H9 (cell line): ENCODE data around the gene ROR1. TPM values are rescaled to one million over a fixed set of nuclear protein-coding genes. Genes with fewer than 3 reads are reported as not detected.
A peak's percentile ranks its signal among the peaks of the same experiment; 100 is the strongest.

ENCODE experiments used
- DNase-seq: peaks from one replicate; pipeline ENCODE4 v3.0.0-alpha.2; 2017
- H2AFZ ChIP-seq: one replicate; pipeline ENCODE4 v1.6.1; 2013; ENCODE audit warnings: mild to moderate bottlenecking, low read length, control low read depth, moderate library complexity
- H2AK5ac ChIP-seq: 2 replicates; pipeline ENCODE4 v1.6.1; 2013; ENCODE audit warnings: low read length, control low read depth, mixed read lengths; ENCODE audit not compliant: insufficient read length
- H2BK120ac ChIP-seq: one replicate; pipeline ENCODE4 v1.6.1; 2013; ENCODE audit warnings: low read depth, mild to moderate bottlenecking, low read length, control low read depth, inconsistent platforms; ENCODE audit not compliant: poor library complexity, severe bottlenecking
- H2BK12ac ChIP-seq: 2 replicates; pipeline ENCODE4 v1.6.1; 2013; ENCODE audit warnings: low read length, control low read depth, mixed read lengths, low read depth; ENCODE audit not compliant: insufficient read length
- H2BK15ac ChIP-seq: 2 replicates; pipeline ENCODE4 v1.6.1; 2013; ENCODE audit warnings: low read depth, low read length, control low read depth
- H2BK20ac ChIP-seq: one replicate; pipeline ENCODE4 v1.6.1; 2013; ENCODE audit warnings: low read depth, mild to moderate bottlenecking, low read length, control low read depth, inconsistent platforms; ENCODE audit not compliant: poor library complexity, severe bottlenecking
- H2BK5ac ChIP-seq: 2 replicates; pipeline ENCODE4 v1.6.1; 2013; ENCODE audit warnings: low read length, control low read depth, mixed read lengths; ENCODE audit not compliant: insufficient read length
- H3K14ac ChIP-seq: 2 replicates; pipeline ENCODE4 v1.6.1; 2013; ENCODE audit warnings: low read length, control low read depth; ENCODE audit not compliant: insufficient read depth
- H3K18ac ChIP-seq: 2 replicates; pipeline ENCODE4 v1.6.1; 2013; ENCODE audit warnings: low read depth, mild to moderate bottlenecking, mixed read lengths, low read length, control low read depth; ENCODE audit not compliant: insufficient read length
- H3K23ac ChIP-seq: 2 replicates; pipeline ENCODE4 v1.6.1; 2013; ENCODE audit warnings: low read length, control low read depth, mixed read lengths, low read depth; ENCODE audit not compliant: insufficient read length
- H3K23me2 ChIP-seq: 2 replicates; pipeline ENCODE4 v1.6.1; 2013; ENCODE audit warnings: low read depth, mild to moderate bottlenecking, mixed read lengths, low read length, control low read depth; ENCODE audit not compliant: insufficient read length, poor library complexity, severe bottlenecking
- H3K27ac ChIP-seq: 2 replicates; pipeline ENCODE4 v1.5.1; 2013; ENCODE audit warnings: low read length, control low read depth, mixed read lengths, low read depth; ENCODE audit not compliant: insufficient read length
- H3K27me3 ChIP-seq: 2 replicates; pipeline ENCODE4 v1.6.1; 2013; ENCODE audit warnings: low read length, control low read depth, inconsistent platforms; ENCODE audit not compliant: insufficient read depth
- H3K4ac ChIP-seq: 2 replicates; pipeline ENCODE4 v1.6.1; 2013; ENCODE audit warnings: low read depth, mild to moderate bottlenecking, control low read depth, inconsistent platforms, low read length, moderate library complexity
- H3K4me1 ChIP-seq: 2 replicates; pipeline ENCODE4 v1.6.1; 2013; ENCODE audit warnings: low read length, control low read depth, inconsistent platforms; ENCODE audit not compliant: insufficient read depth
- H3K4me2 ChIP-seq: 2 replicates; pipeline ENCODE4 v1.6.1; 2013; ENCODE audit warnings: low read length, control low read depth, mixed read lengths; ENCODE audit not compliant: insufficient read length, insufficient read depth
- H3K56ac ChIP-seq: 2 replicates; pipeline ENCODE4 v1.6.1; 2013; ENCODE audit warnings: low read depth, mild to moderate bottlenecking, mixed read lengths, low read length, control low read depth; ENCODE audit not compliant: insufficient read length
- H3K79me1 ChIP-seq: 2 replicates; pipeline ENCODE4 v1.6.1; 2013; ENCODE audit warnings: low read depth, mild to moderate bottlenecking, moderate library complexity, low read length, control low read depth, inconsistent platforms; ENCODE audit not compliant: insufficient read depth, poor library complexity, severe bottlenecking
- H3K79me2 ChIP-seq: 2 replicates; pipeline ENCODE4 v1.6.1; 2013; ENCODE audit warnings: low read length, control low read depth, inconsistent platforms; ENCODE audit not compliant: insufficient read depth
- H3K9ac ChIP-seq: 2 replicates; pipeline ENCODE4 v1.6.1; 2013; ENCODE audit warnings: low read length, control low read depth, mixed read lengths; ENCODE audit not compliant: insufficient read length; ENCODE audit errors: extremely low read depth
- H3K9me3 ChIP-seq: one replicate; pipeline ENCODE4 v1.6.1; 2013; ENCODE audit warnings: low read depth, low read length, inconsistent platforms; ENCODE audit not compliant: control insufficient read depth
- H3T11ph ChIP-seq: one replicate; pipeline ENCODE4 v1.6.1; 2013; ENCODE audit warnings: mild to moderate bottlenecking, low read length, control low read depth, inconsistent platforms
- H4K20me1 ChIP-seq: one replicate; pipeline ENCODE4 v1.6.1; 2013; ENCODE audit not compliant: control insufficient read depth, insufficient read length, insufficient read depth
- H4K5ac ChIP-seq: 2 replicates; pipeline ENCODE4 v1.6.1; 2013; ENCODE audit warnings: low read depth, mild to moderate bottlenecking, mixed read lengths, low read length, control low read depth; ENCODE audit not compliant: insufficient read length
- H4K8ac ChIP-seq: replicated peaks from 2 replicates; pipeline ENCODE4 v1.6.1; 2013; ENCODE audit warnings: low read length, control low read depth, mixed read lengths, low read depth; ENCODE audit not compliant: insufficient read length
- H4K91ac ChIP-seq: 2 replicates; pipeline ENCODE4 v1.6.1; 2013; ENCODE audit warnings: low read depth, mild to moderate bottlenecking, moderate library complexity, mixed read lengths, low read length, control low read depth; ENCODE audit not compliant: insufficient read length
- H3K27ac Mint-ChIP-seq, 3 experiments: 2 replicates in 2 of 3; 3 replicates in 1 of 3; pipeline ENCODE4 v1.8.0; 2020 to 2021; ENCODE audit warnings: mixed read lengths in 3 of 3, mild to moderate bottlenecking in 1 of 3, moderate library complexity in 1 of 3
- H3K27me3 Mint-ChIP-seq: 2 replicates; pipeline ENCODE4 v1.8.0; 2021; ENCODE audit warnings: low read depth, mild to moderate bottlenecking, moderate library complexity, mixed read lengths
- H3K36me3 Mint-ChIP-seq, 3 experiments: 2 replicates in 2 of 3; 3 replicates in 1 of 3; pipeline ENCODE4 v1.8.0; 2020 to 2021; ENCODE audit warnings: low read depth in 3 of 3, mixed read lengths in 3 of 3; ENCODE audit not compliant: insufficient read depth in 1 of 3
- H3K4me1 Mint-ChIP-seq, 2 experiments: 2 replicates each; pipeline ENCODE4 v1.8.0; 2020; ENCODE audit warnings: mixed read lengths in 2 of 2
- H3K4me3 Mint-ChIP-seq, 2 experiments: 2 replicates in 1 of 2; 3 replicates in 1 of 2; pipeline ENCODE4 v1.8.0; 2020 to 2021; ENCODE audit warnings: mild to moderate bottlenecking in 2 of 2, mixed read lengths in 2 of 2, moderate library complexity in 1 of 2
- H3K9me3 Mint-ChIP-seq, 2 experiments: 2 replicates in 1 of 2; 3 replicates in 1 of 2; pipeline ENCODE4 v1.8.0; 2020; ENCODE audit warnings: mild to moderate bottlenecking in 2 of 2, mixed read lengths in 2 of 2, moderate library complexity in 1 of 2
- WGBS: extraction: QIAGEN DNeasy Blood & Tissue Kit; methylation state at CpG from one replicate; pipeline ENCODE4 v1.1.7; 2013; ENCODE audit warnings: missing lambda C conversion rate, low lambda C conversion rate, mixed read lengths; ENCODE audit not compliant: insufficient read length; ENCODE audit errors: extremely low coverage; 5-methylcytosine and 5-hydroxymethylcytosine counted together
- total RNA-seq: library from RNA; stranded (reverse); gene quantifications from 2 replicates; pipeline ENCODE4 v1.2.1, GENCODE V29; 2021
- TF ChIP-seq, protein P1 (sequence below): fragments of 200-600 bp; sonication (generic); conservative IDR thresholded peaks from 3 replicates; pipeline ENCODE4 v1.8.0; 2021; ENCODE audit warnings: antibody characterized with exemption, mild to moderate bottlenecking

Gene ROR1
- total RNA-seq, 1 experiment from 2014 or later, result 75.9 TPM

DNA sequence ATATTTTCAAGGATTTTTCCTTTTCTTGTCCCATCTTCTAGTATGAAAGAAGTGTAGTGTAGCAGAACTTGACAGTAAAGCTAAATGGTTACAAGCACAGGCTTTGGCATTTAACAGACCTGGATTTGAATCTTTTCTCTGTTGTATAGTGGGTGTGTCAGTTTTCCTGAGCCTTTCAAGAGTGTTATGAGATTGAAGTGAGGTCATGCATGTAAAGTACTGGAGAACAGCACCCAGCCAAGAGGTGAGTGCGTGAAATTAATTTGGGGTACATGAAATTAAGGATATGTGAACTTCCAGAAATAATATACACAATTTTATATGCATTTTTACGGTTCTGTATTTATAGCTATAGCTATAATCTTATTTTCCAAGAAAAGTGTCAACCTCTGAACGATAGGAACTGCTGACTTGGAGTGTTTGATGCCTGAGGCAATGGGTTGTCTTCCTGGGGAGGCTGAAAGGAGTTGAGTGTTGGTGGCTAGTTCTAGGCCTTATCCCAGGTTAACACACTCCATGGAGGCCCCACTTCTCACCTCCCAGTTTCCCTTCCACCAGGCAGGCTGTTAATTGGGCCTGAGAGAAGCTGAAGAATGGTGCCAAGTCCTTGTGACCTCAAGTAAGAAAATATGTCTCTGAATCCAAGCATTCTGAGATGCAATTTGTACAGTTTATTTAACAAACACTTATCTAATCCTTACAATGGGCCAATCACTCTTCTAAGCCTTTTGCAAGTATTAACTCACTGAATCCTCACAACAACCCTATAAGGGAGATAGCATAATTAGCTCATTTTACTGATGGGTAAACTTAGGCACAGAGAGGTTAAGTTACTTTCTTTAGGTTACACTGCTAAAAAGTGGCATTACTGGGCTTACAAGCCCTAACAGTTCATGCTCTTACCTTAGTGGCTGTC, 4.4 kb downstream of the ROR1 start:
- Histone ChIP-seq H3K18ac (no peak overlapping the region), H2BK20ac (no peak overlapping the region), H2AK5ac (peak overlapping the region; percentile 66), H3K23ac (no peak overlapping the region), H3K4me2 (no peak overlapping the region), H3K56ac (no peak overlapping the region), H3K9me3 (no peaks in the 10 kb centered on the region), H3K4ac (no peak overlapping the region), H3T11ph (no peak overlapping the region), H3K4me1 (peaks cover 38% of the 10 kb centered on the region; the same call in 1 of the 2 replicates), H2BK12ac (no peak overlapping the region), H3K14ac (no peak overlapping the region), H4K5ac (no peak overlapping the region), H3K23me2 (peaks cover 13% of the 10 kb centered on the region), H3K27me3 (no peaks in the 10 kb centered on the region), H4K91ac (no peak overlapping the region), H2AFZ (no peak overlapping the region), H3K9ac (no peak overlapping the region), H4K20me1 (no peaks in the 10 kb centered on the region), H2BK5ac (no peak overlapping the region), H2BK15ac (no peak overlapping the region), H2BK120ac (no peak overlapping the region), H3K79me2 (peaks cover 49% of the 10 kb centered on the region), H3K79me1 (peaks cover 4% of the 10 kb centered on the region), H4K8ac (no peak overlapping the region), H3K27ac (peak overlapping the region; percentile 13)
- no peak for DNase-seq
- peak overlapping the region; percentile 16 to 95 (median 92); a peak in 6 of 7 replicates for H3K27ac Mint-ChIP-seq
- H3K36me3 Mint-ChIP-seq, result peaks cover 2 to 9% (median 4%) of the 10 kb centered on the region in 3 experiments; a peak in 6 of 7 replicates
- peak overlapping the region; percentile 14 to 97; a peak in 2 of 5 replicates for H3K4me3 Mint-ChIP-seq
- no CpG with 5 or more reads among the region's 3 CpGs for WGBS
- TF ChIP-seq, protein P1, sequence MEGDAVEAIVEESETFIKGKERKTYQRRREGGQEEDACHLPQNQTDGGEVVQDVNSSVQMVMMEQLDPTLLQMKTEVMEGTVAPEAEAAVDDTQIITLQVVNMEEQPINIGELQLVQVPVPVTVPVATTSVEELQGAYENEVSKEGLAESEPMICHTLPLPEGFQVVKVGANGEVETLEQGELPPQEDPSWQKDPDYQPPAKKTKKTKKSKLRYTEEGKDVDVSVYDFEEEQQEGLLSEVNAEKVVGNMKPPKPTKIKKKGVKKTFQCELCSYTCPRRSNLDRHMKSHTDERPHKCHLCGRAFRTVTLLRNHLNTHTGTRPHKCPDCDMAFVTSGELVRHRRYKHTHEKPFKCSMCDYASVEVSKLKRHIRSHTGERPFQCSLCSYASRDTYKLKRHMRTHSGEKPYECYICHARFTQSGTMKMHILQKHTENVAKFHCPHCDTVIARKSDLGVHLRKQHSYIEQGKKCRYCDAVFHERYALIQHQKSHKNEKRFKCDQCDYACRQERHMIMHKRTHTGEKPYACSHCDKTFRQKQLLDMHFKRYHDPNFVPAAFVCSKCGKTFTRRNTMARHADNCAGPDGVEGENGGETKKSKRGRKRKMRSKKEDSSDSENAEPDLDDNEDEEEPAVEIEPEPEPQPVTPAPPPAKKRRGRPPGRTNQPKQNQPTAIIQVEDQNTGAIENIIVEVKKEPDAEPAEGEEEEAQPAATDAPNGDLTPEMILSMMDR, result no peak
- no peaks in the 10 kb centered on the region for H3K27me3 Mint-ChIP-seq
- H3K9me3 Mint-ChIP-seq, result no peaks in the 10 kb centered on the region; a peak in 1 of 5 replicates
- peaks cover 74 to 82% of the 10 kb centered on the region in 2 experiments for H3K4me1 Mint-ChIP-seq
